HepG2 (cell line): ENCODE data around the gene CTIF. TPM values are rescaled to one million over a fixed set of nuclear protein-coding genes. Genes with fewer than 3 reads are reported as not detected.
A peak's percentile ranks its signal among the peaks of the same experiment; 100 is the strongest.

Experiments
- ETS1 ChIP-seq: sonication (generic); formaldehyde crosslinking; IDR thresholded peaks from 2 replicates; pipeline ENCODE4 v1.4.0; 2020; ENCODE audit warnings: missing genetic modification reagents
- FIP1L1 ChIP-seq: fragments of 200-400 bp; formaldehyde crosslinking; IDR thresholded peaks from 2 replicates; pipeline ENCODE4 v1.6.1; 2018; ENCODE audit warnings: low read depth, mild to moderate bottlenecking, low read length, moderate library complexity, borderline replicate concordance; ENCODE audit not compliant: insufficient read depth
- GTF3A ChIP-seq: sonication (generic); formaldehyde crosslinking; conservative IDR thresholded peaks from 2 replicates; pipeline ENCODE4 v1.4.0; 2020; ENCODE audit warnings: mild to moderate bottlenecking, missing genetic modification reagents
- HDAC6 ChIP-seq: fragments of 200-600 bp; sonication (generic); IDR thresholded peaks from 2 replicates; pipeline ENCODE4 v1.7.0; 2017; ENCODE audit warnings: mild to moderate bottlenecking, antibody characterized with exemption, low read length, low read depth
- NFAT5 ChIP-seq: sonication (generic); formaldehyde crosslinking; IDR thresholded peaks from 2 replicates; pipeline ENCODE4 v1.4.0; 2020; ENCODE audit warnings: missing genetic modification reagents
- NFATC3 ChIP-seq: sonication (generic); formaldehyde crosslinking; IDR thresholded peaks from 2 replicates; pipeline ENCODE4 v1.5.1; 2020; ENCODE audit warnings: mild to moderate bottlenecking, missing genetic modification reagents
- STAT6 ChIP-seq: sonication (generic); formaldehyde crosslinking; IDR thresholded peaks from 2 replicates; pipeline ENCODE4 v1.4.0; 2020; ENCODE audit warnings: missing genetic modification reagents, mild to moderate bottlenecking, borderline replicate concordance
- ZBED4 ChIP-seq: sonication (generic); formaldehyde crosslinking; IDR thresholded peaks from 2 replicates; pipeline ENCODE4 v1.4.0; 2020; ENCODE audit warnings: missing genetic modification reagents, borderline replicate concordance
- ZNF282 ChIP-seq: fragments of 450-650 bp; IDR thresholded peaks from 2 replicates; pipeline ENCODE4 v1.6.1; 2018; ENCODE audit not compliant: partially characterized antibody
- ZNF326 ChIP-seq: sonication (generic); formaldehyde crosslinking; IDR thresholded peaks from 2 replicates; pipeline ENCODE4 v1.4.0; 2020; ENCODE audit warnings: missing genetic modification reagents, borderline replicate concordance
- ZNF414 ChIP-seq: sonication (generic); formaldehyde crosslinking; IDR thresholded peaks from 2 replicates; pipeline ENCODE4 v1.5.0; 2020; ENCODE audit warnings: missing genetic modification reagents
- ZNF451 ChIP-seq: sonication (generic); formaldehyde crosslinking; IDR thresholded peaks from 2 replicates; pipeline ENCODE4 v1.5.0; 2020; ENCODE audit warnings: mild to moderate bottlenecking, missing genetic modification reagents
- ZNF773 ChIP-seq: sonication (generic); formaldehyde crosslinking; IDR thresholded peaks from 2 replicates; pipeline ENCODE4 v1.4.0; 2020; ENCODE audit warnings: missing genetic modification reagents, borderline replicate concordance
- polyA plus RNA-seq, 8 experiments: library from polyadenylated mRNA; depleted of rRNA in 3 of 8; stranded (reverse) in 7 of 8; unstranded in 1 of 8; fragments of >200 nt; fragmentation: Illumina TruSeq in 4 of 8; extraction: Trizol in 4 of 8; gene quantifications; 2 replicates each; pipeline versions ENCODE4 v1.2.1 to v1.2.3, GENCODE V29; 2011 to 2016; ENCODE audit warnings: low read depth in 4 of 8, missing spikeins in 1 of 8, mixed read lengths in 1 of 8; ENCODE audit not compliant: insufficient read depth in 1 of 8
- total RNA-seq, 5 experiments: library from RNA; depleted of rRNA; stranded (reverse); fragments of >200 nt; fragmentation: Illumina TruSeq; extraction: Trizol; gene quantifications; 2 replicates each; pipeline ENCODE4 v1.2.3, GENCODE V29; 2016; ENCODE audit warnings: low read depth in 1 of 5

Gene CTIF
- total and polyA plus RNA-seq, 2 of the 13 experiments (the other 11 are each of a cell fraction or from before 2014, with no cell fraction given): 18.2 to 28.0 TPM

GRCh38 chr18:48781163-48781987, 242.5 kb downstream of the CTIF start (continued):
- TF ChIP-seq ZNF326 (CRISPR knock-in tag) (no peak), GTF3A (CRISPR knock-in tag) (no peak), ZBED4 (CRISPR knock-in tag) (no peak; the same call in 1 of the 2 replicates), FIP1L1 (no peak), ZNF282 (no peak), ZNF414 (CRISPR knock-in tag) (no peak), ETS1 (no peak), STAT6 (CRISPR knock-in tag) (peak; percentile 47; the same call in 1 of the 2 replicates), NFATC3 (CRISPR knock-in tag) (0 out of 2 replicates have a peak, but pooled peaks have one; percentile 69), ZNF773 (CRISPR knock-in tag) (no peak), HDAC6 (no peak), NFAT5 (CRISPR knock-in tag) (no peak), ZNF451 (CRISPR knock-in tag) (0 out of 2 replicates have a peak, but pooled peaks have one; percentile 11)
